DOHH2 (cell line): ENCODE results near the gene NPHP1.

Source experiments
- EZH2phosphoT487 ChIP-seq: fragments of 200-600 bp; sonication (generic); IDR thresholded peaks from 2 replicates; pipeline ENCODE4 v1.6.1; 2017; ENCODE audit warnings: borderline replicate concordance, mild to moderate bottlenecking, antibody characterized with exemption, low read length, moderate library complexity, mixed read lengths
- TF ChIP-seq, protein P1 (sequence below): fragments of 200-600 bp; sonication (generic); IDR thresholded peaks from one replicate; pipeline ENCODE4 v1.5.1; 2014; ENCODE audit warnings: antibody characterized with exemption, mild to moderate bottlenecking, low read depth, low read length; ENCODE audit not compliant: poor library complexity, severe bottlenecking

GRCh38 chr2:110153416-110153815 lies 51.4 kb downstream of the NPHP1 start:
- TF ChIP-seq, protein P1, sequence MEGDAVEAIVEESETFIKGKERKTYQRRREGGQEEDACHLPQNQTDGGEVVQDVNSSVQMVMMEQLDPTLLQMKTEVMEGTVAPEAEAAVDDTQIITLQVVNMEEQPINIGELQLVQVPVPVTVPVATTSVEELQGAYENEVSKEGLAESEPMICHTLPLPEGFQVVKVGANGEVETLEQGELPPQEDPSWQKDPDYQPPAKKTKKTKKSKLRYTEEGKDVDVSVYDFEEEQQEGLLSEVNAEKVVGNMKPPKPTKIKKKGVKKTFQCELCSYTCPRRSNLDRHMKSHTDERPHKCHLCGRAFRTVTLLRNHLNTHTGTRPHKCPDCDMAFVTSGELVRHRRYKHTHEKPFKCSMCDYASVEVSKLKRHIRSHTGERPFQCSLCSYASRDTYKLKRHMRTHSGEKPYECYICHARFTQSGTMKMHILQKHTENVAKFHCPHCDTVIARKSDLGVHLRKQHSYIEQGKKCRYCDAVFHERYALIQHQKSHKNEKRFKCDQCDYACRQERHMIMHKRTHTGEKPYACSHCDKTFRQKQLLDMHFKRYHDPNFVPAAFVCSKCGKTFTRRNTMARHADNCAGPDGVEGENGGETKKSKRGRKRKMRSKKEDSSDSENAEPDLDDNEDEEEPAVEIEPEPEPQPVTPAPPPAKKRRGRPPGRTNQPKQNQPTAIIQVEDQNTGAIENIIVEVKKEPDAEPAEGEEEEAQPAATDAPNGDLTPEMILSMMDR = no peak
- no peak for TF ChIP-seq EZH2phosphoT487
